GM18861 (cell line): Measurements from ENCODE around the gene SDCCAG8.

Experiments
- ATAC-seq: cut with Tn5 transposase; IDR thresholded peaks from one replicate; pipeline ENCODE4 v1.9.1; 2021; ENCODE audit not compliant: unreplicated experiment

SDCCAG8 gene

GRCh38 chr1:243416495-243416894, 160.7 kb downstream of the SDCCAG8 start:
- ATAC-seq, result peak; percentile 55

- no peak for ATAC-seq
Measured at GRCh38 chr1:243420016-243420945, 164.4 kb downstream of the SDCCAG8 start.

- no peak for ATAC-seq
Measured at GRCh38 chr1:243420946-243421685, 165.3 kb downstream of the SDCCAG8 start.

DNA sequence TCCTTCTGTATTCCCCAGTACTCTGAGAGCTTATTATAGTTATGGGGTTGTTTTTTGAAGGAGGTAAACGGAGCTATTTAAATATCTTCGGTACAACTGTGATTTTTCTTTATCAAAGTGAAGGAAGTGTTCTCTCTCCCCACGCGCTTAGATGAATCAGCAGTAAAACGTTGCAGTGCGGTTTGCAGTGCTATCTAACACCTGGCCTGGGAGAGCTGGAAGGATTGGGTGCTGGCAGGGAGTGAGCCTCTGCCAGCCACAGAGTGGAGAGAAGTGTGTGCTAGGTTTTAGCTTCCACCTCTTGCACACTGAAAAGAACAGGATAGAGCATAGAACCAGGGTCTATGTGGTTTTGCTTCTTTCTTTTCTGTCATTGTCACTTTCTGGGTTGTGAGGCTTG, 165.9 kb downstream of the SDCCAG8 start:
- peak; percentile 84 for ATAC-seq

DNA sequence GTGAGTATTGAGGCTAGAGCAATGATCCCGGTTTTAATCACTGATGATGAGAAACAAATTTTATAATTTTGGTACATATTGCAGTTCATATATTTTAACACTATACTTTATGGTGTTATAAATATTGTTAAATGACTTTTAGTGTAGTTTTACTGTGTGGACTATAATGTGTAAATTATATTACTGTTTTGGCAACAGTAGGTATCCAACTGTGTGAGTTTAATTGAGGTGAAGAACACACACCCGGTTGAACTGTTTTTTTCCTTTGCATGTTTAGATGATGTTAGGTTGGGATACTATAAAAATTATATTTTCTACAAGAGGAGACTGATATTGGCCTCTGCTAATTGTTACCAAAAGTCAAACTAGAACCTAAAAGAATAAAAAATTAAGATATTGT, 166.5 kb downstream of the SDCCAG8 start:
- ATAC-seq, result no peak

DNA sequence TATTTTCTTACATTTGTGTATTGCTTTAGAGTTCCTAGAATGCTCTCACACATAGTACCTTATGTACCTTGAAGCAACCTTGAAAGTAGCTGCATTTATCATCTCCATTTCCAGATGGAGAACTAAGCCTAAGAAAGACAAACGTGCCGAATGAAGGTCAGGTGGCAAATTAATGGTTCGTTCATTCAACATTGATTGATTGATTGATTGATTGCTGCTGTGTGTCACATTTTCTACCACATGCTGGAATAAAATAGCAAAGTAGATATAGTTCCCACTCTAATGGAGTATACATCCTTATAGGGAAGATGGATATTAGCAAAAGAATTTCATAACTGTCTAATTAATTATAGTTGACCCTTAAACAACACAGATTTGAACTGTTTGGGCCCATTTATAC, 172.2 kb downstream of the SDCCAG8 start:
- no peak for ATAC-seq

GRCh38 chr1:243428617-243429342, 172.9 kb downstream of the SDCCAG8 start:
- ATAC-seq, result peak; percentile 64

- no peak for ATAC-seq
Measured at GRCh38 chr1:243431591-243431990, 175.8 kb downstream of the SDCCAG8 start.

- ATAC-seq, result no peak
Measured at GRCh38 chr1:243432136-243432535, 176.3 kb downstream of the SDCCAG8 start.

DNA sequence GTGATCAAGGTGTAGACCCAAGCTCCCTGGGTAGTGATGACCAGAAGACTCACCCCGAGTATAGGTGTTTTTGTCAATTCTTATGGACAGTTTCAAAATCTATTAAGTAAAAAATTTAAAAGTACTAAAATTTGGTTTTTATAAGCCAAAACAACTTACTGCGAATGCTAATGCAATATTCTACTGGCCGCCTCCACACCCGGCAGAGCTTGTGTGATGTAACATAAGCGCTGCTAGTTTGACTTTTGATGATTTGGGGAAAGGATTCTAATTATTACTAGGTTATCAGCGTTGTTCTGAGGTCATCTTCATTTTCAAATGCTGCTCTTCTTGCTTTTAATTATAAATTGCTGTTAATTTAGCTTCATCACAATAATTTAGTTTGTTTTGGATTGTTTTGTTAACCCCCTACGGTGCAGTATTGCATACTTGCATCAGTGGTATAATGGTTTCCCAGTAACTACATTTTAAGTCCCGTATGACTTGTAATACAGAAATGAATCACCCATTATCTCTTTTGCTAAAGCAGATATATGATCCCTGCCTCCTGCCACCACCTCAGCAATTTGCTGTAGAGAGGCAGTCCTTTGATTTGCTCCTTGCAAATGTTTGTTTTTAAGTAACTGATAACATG, 178.0 kb downstream of the SDCCAG8 start:
- ATAC-seq, result no peak

GRCh38 chr1:243434594-243434993, 178.8 kb downstream of the SDCCAG8 start:
- ATAC-seq, result no peak

- ATAC-seq, result no peak
Measured at GRCh38 chr1:243435836-243436235, 180.0 kb downstream of the SDCCAG8 start.

DNA sequence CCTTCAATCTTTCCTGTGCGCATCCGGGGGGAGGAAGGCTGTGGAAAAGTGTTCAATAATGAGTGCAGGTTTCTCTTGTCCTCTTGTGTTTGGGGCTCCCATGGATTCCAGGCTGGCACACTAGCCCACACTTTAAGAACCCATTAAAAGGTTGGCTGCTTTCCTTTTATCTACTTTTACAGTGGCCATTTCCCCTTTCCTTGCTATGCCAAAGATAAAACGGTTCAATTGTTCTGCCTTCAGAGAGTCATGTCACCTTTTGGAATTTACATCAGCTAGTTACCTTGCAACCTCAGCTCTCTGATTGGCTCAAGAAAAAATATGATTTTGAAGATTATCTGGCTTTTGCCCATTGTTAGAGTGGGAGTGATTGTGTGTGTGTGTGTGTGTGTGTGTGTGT, 182.3 kb downstream of the SDCCAG8 start:
- ATAC-seq, result no peak

- no peak for ATAC-seq
Measured at GRCh38 chr1:243438815-243439214, 183.0 kb downstream of the SDCCAG8 start.

- no peak for ATAC-seq
Measured at GRCh38 chr1:243440406-243440805, 184.6 kb downstream of the SDCCAG8 start.

- ATAC-seq, result no peak
Measured at GRCh38 chr1:243441601-243442000, 185.8 kb downstream of the SDCCAG8 start.

DNA sequence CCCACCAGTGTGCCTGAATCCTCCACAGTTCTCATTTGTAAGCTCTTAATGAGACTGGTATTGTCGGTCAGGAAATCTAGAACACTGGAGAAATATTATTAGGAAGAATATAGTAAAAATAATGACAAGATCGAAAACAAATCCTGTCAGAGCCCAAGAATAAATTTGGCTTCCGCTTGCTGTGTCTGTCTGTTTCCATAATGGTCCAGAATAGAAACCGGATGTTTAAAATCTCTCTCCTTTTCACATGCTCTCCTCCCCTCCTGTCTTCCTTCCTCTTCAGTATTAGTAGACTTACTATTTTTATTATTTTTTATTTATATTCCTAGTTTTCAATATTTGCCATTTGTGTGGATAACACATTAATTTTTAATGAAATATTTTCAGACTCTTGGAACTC, 187.7 kb downstream of the SDCCAG8 start:
- ATAC-seq, result no peak

- no peak for ATAC-seq
Measured at GRCh38 chr1:243447347-243447746, 191.5 kb downstream of the SDCCAG8 start.

DNA sequence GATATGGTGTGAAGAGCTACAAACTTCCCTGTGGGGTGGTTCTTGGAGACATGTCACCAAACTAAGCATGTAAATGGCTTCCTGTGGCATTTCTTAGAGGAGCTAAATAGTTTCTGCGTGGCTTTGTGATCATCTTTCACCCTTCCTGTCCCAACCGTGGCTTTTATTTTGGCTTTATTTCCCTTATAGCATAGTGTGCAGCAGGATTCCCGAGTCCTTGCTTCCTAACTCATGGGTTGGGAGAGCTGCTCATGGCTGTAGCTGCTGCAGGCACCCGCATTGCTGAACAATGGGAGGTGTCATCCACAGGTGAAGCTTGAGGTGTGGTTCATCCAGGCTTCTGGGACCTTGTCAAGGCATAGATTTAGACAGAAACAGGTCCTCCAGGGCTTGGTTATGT, 192.0 kb downstream of the SDCCAG8 start:
- no peak for ATAC-seq

DNA sequence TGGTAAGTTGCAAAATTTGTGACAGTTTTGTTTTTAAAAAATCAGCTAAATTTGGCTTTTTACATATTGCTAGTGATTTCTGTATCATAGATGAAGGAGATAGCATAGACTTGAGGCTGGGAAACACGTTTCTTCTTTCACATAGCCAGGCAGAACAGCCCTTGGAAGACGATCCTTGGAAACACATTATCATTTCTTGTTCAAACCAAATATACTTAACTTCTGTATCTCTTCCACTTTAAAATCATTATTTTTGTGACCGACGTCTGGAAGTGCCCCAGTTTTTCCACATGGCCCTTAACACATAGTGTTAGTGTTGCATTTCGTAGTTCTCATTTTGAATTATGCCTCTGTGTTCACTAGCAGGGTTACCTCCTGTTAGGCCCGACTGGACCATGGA, 193.5 kb downstream of the SDCCAG8 start:
- no peak for ATAC-seq

GRCh38 chr1:243452092-243452491, 196.3 kb downstream of the SDCCAG8 start:
- ATAC-seq, result no peak
